Mononuclear cell (primary cell): ENCODE results near the gene EMX2. TPM values are rescaled to one million over a fixed set of nuclear protein-coding genes. Genes with fewer than 3 reads are reported as not detected.

ENCODE experiments used
- H3K27me3 ChIP-seq: 2 replicates; pipeline ENCODE4 v1.6.0; 2011; ENCODE audit warnings: low read length, control low read depth; ENCODE audit not compliant: insufficient read depth
- H3K4me1 ChIP-seq: 2 replicates; pipeline ENCODE4 v1.5.1; 2011; ENCODE audit warnings: mild to moderate bottlenecking, low read length, control low read depth; ENCODE audit not compliant: insufficient read depth
- H3K4me3 ChIP-seq: 2 replicates; pipeline ENCODE4 v1.5.1; 2011; ENCODE audit warnings: mild to moderate bottlenecking, low read length, moderate library complexity
- H3K9me3 ChIP-seq: 2 replicates; pipeline ENCODE4 v1.5.1; 2011; ENCODE audit warnings: low read depth, mild to moderate bottlenecking, control low read depth, low read length
- total RNA-seq: library from RNA; depleted of rRNA; stranded (reverse); fragments of >200 nt; gene quantifications from one replicate; pipeline ENCODE4 v1.2.3, GENCODE V29; 2012

Gene EMX2
- total RNA-seq, 1 donor = 0.10 TPM

- peaks cover 50% of the 10 kb centered on the region for H3K27me3 ChIP-seq
- no peaks in the 10 kb centered on the region for H3K9me3 ChIP-seq
- no peak overlapping the region for H3K4me3 ChIP-seq
- H3K4me1 ChIP-seq = no peaks in the 10 kb centered on the region
Observed at GRCh38 chr10:117555863-117556262, 13.3 kb downstream of the EMX2 start.

DNA sequence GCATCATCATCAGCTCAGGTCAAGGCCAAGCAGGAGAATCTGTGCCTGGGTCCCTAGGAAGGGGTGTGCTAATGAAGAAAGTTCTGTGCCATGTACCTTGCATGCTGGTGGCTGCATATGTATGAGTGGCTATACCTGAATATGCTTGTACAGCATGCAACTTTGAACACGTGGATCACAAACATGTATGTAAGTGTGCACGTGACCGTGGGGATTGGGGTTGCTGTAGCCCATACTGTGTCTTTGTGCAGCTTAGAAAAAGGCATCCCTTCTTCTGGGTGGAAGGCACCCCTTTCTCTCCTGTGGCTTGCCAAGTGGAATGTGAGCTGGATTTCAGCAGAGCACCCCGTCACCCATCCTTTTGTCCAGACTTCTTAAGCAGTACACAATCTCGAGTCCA is 13.8 kb downstream of the EMX2 start:
- H3K4me3 ChIP-seq = no peak overlapping the region
- no peaks in the 10 kb centered on the region for H3K9me3 ChIP-seq
- H3K27me3 ChIP-seq = peaks cover 45% of the 10 kb centered on the region
- no peaks in the 10 kb centered on the region for H3K4me1 ChIP-seq

GRCh38 chr10:117559712-117560111 is 17.2 kb downstream of the EMX2 start:
- no peak overlapping the region for H3K4me3 ChIP-seq

GRCh38 chr10:117560942-117561341 is 18.4 kb downstream of the EMX2 start:
- no peaks in the 10 kb centered on the region for H3K4me1 ChIP-seq
- H3K27me3 ChIP-seq = peaks cover 4% of the 10 kb centered on the region
- no peaks in the 10 kb centered on the region for H3K9me3 ChIP-seq
- H3K4me3 ChIP-seq = no peak overlapping the region

More at GRCh38 chr10:117559712-117560111, 17.2 kb downstream of the EMX2 start:
- H3K27me3 ChIP-seq = peaks cover 12% of the 10 kb centered on the region
- no peaks in the 10 kb centered on the region for H3K9me3 ChIP-seq
- H3K4me1 ChIP-seq = no peaks in the 10 kb centered on the region

GRCh38 chr10:117562220-117562619 is 19.7 kb downstream of the EMX2 start:
- H3K4me1 ChIP-seq = no peaks in the 10 kb centered on the region
- H3K27me3 ChIP-seq = peaks cover 3% of the 10 kb centered on the region
- no peak overlapping the region for H3K4me3 ChIP-seq
- H3K9me3 ChIP-seq = no peaks in the 10 kb centered on the region

DNA sequence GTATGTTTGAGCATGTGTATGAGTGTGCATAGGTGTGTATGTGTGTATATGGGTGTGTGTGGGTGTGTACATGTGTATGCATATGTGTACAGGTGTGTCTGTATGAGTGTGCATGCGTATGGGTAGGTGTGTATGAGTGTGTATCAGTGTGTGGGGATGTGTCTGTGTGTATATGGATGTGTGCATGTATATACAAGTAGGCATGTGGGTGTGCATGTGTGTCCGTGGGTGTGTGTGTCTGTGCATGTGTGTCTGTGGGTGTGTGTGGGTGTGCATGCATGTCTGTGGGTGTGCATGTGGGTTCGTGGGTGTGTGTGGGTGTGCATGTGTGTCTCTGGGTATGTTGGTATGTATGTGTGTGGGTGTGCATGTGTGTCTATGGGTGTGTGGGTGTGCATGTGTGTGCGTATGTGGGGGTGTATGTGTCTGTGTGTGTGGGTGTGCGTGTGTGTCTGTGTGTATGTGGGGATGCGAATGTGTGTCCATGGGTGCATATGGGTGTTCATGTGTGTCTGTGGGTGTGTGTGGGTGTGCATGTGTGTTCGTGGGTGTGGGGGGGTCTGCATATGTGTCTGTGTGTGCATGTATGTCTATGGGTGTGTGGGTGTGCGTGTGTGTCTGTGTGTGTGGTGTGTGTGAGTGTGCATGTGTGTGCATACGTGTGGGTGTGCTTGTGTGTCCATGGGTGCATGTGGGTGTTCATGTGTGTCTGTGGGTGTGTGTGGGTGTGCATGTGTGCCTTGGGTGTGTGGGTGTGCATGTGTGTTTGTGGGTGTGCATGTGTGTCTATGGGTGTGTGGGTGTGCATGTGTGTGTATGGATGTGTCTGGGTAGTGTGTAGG is 20.6 kb downstream of the EMX2 start:
- H3K4me3 ChIP-seq = no peak overlapping the region
- H3K9me3 ChIP-seq = no peaks in the 10 kb centered on the region
- H3K4me1 ChIP-seq = no peaks in the 10 kb centered on the region
- H3K27me3 ChIP-seq = no peaks in the 10 kb centered on the region

DNA sequence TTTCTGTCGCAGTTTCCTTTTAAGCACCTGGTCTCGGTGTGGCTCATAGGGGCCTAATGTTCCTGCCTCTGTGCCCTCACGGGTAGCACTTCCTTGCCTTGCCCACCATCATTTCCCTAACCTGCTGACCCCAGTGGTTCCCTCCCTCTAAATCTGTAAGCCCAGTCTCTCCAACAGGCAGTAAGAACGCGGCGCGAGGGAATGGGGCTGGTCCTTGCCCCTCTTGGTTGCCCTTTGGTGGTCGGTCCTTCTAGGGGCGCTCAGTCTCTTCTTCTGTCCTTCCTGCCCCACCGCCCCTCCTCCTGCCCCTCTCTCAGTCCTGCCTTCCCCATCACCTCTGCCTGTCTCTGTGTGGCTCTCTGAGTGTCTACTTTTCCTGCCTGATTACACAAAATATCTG is 21.2 kb downstream of the EMX2 start:
- no peak overlapping the region for H3K4me3 ChIP-seq
- H3K27me3 ChIP-seq = no peaks in the 10 kb centered on the region
- no peaks in the 10 kb centered on the region for H3K9me3 ChIP-seq
- H3K4me1 ChIP-seq = no peaks in the 10 kb centered on the region

DNA sequence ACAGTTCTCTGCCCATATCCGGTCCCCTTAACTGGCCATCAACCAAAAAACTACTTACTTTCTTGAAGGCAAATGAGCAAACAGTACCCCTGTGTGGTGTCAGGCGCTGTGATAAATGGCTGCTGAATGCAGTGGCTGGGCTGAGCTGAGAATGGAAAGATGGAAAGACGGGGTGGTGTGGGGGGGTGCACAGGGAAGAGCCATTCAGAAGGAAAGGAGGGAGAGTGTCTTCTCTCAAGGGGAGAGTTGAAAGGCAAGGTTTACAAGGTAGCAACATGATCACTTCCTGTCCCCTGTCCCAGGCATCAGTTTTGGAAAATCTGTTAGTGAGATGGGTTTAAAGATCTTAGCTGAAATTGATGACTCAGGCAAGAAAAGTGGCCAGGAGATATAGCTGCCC is 22.5 kb downstream of the EMX2 start:
- Histone ChIP-seq H3K4me3 (no peak overlapping the region), H3K27me3 (no peaks in the 10 kb centered on the region), H3K4me1 (no peaks in the 10 kb centered on the region), H3K9me3 (no peaks in the 10 kb centered on the region)

- Histone ChIP-seq H3K9me3 (no peaks in the 10 kb centered on the region), H3K4me3 (no peak overlapping the region), H3K27me3 (no peaks in the 10 kb centered on the region), H3K4me1 (no peaks in the 10 kb centered on the region)
Observed at GRCh38 chr10:117568334-117568733, 25.8 kb downstream of the EMX2 start.

DNA sequence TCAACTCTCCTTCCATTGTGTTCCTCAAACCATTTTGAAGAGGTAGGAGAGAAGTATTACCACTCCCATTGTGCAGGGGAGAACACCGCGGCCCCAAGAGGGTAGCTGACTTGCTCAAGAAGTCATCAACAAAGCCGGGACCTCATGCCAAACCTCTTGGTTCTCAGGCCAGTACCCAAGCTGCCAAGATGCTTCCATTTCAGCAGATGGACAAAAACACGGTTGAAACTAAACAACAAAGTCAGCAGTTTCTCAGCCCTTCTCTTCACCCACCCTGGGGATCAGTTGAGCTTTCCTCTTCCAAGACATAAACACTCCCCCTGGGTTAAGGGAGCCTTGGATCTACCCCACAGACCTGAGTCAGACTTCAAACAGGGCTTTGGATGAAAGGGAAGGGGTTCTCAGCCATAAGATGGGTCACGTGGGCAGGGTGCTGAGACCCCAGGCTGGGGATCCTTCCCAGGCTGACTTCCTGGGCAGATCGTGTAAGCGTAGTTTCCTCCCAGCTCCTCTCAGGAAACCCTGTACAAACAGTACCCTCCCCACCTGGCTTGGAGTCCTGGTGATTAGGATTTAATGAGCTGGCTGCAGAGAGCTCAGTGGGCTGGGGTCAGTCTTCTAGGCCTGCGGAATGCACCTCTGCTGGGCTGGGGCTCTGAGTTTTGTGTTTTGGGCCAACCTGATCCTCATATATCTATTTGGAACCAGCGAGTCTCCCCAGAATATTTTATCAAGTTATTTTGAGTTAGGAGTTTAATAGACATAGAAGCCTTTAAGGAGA is 27.3 kb downstream of the EMX2 start:
- H3K27me3 ChIP-seq = no peaks in the 10 kb centered on the region
- H3K9me3 ChIP-seq = no peaks in the 10 kb centered on the region
- no peaks in the 10 kb centered on the region for H3K4me1 ChIP-seq
- no peak overlapping the region for H3K4me3 ChIP-seq

- no peak overlapping the region for H3K4me3 ChIP-seq
- no peaks in the 10 kb centered on the region for H3K9me3 ChIP-seq
- H3K4me1 ChIP-seq = no peaks in the 10 kb centered on the region
- no peaks in the 10 kb centered on the region for H3K27me3 ChIP-seq
Observed at GRCh38 chr10:117570880-117571279, 28.3 kb downstream of the EMX2 start.

GRCh38 chr10:117574498-117575146 is 32.1 kb downstream of the EMX2 start:
- Histone ChIP-seq H3K4me3 (no peak overlapping the region), H3K9me3 (no peaks in the 10 kb centered on the region), H3K4me1 (no peaks in the 10 kb centered on the region), H3K27me3 (peaks cover 5% of the 10 kb centered on the region)

DNA sequence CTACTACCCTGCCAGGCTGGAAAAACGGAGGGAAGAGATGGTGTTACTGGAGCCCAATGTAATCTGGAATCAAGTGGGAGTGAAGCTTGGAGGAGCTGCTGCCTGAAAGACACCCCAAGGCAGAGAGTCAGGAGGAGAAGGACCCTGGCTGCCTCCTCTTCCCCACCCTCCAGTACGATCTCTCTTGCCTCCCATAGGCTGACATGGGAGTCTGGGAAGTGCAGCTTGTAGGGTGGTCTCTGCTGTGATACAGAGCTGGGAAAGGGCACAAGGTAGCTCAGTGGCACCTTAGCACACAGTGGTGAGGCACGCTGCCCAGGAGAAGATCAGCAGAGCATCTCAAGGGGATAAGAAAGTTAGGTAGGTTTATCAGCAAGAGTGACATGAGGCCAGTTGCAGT is 35.9 kb downstream of the EMX2 start:
- Histone ChIP-seq H3K4me3 (no peak overlapping the region), H3K27me3 (peaks cover 5% of the 10 kb centered on the region), H3K4me1 (no peaks in the 10 kb centered on the region), H3K9me3 (no peaks in the 10 kb centered on the region)

DNA sequence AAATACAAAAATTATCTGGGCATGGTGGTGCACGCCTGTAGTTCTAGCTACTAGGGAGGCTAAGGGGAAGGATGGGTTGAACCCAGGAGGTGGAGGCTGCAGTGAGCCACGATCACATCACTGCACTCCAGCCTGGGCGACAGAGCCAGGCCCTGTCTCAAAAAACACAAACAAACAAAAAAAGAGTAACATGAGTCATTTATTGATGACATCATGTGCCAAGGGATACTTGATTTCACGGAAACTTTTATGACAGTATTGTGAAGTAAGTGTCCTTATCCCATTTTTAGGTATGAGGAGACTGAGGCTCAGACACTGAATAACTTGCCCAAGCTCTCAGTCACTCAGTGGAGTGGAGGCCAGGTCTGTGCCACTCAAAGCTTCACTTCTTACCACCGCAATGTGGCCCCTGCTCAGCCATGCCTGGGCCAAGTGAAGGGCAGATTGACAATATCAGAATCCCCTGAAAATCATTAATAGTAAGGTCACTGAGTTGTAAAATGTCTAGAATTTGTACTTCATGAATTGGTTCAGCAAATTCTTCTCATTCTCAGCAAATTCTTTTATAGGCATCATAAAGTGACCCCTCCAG is 36.5 kb downstream of the EMX2 start:
- H3K27me3 ChIP-seq = peaks cover 5% of the 10 kb centered on the region
- no peaks in the 10 kb centered on the region for H3K4me1 ChIP-seq
- no peaks in the 10 kb centered on the region for H3K9me3 ChIP-seq
- no peak overlapping the region for H3K4me3 ChIP-seq

- Histone ChIP-seq H3K4me3 (no peak overlapping the region), H3K4me1 (no peaks in the 10 kb centered on the region), H3K27me3 (no peaks in the 10 kb centered on the region), H3K9me3 (no peaks in the 10 kb centered on the region)
Observed at GRCh38 chr10:117581961-117582360, 39.4 kb downstream of the EMX2 start.
